ENCODE results near the gene OR9Q1. TPM values are rescaled to one million over a fixed set of nuclear protein-coding genes. Genes with fewer than 3 reads are reported as not detected.

The OR9Q1 gene
- total RNA-seq, 4 donors from 2014 or later, result not detected

- Histone ChIP-seq H3K4me1 (no peaks in the 10 kb centered on the region), H3K27ac (no peak overlapping the region), H3K4me3 (no peak overlapping the region), H3K27me3 (no peaks in the 10 kb centered on the region), H3K9me3 (no peaks in the 10 kb centered on the region), H3K36me3 (no peaks in the 10 kb centered on the region)
- DNase-seq, result no peak
- 58% methylated on average over 5 of the region's 5 CpGs; no CpG with 5 or more reads in 1 of the 2 donors for WGBS, 2 donors (ENCODE audit: low coverage in 1 of 2)
- intact Hi-C loops (cut with DNase I; ENCODE audit: low total_unique reads) (no loop called here), in situ Hi-C loops (cut with MboI; ENCODE audit: low pct_ligation_motif_present in 1 of 4, low pct_unique_long_range_greater_than_20kb in 1 of 4, low sequenced_read_pairs in 3 of 4) (no loop called here)
- TF ChIP-seq EP300 (IDR thresholded peaks at IDR 0.05; ENCODE audit: low read depth), result no peak
- TF ChIP-seq, protein P1, sequence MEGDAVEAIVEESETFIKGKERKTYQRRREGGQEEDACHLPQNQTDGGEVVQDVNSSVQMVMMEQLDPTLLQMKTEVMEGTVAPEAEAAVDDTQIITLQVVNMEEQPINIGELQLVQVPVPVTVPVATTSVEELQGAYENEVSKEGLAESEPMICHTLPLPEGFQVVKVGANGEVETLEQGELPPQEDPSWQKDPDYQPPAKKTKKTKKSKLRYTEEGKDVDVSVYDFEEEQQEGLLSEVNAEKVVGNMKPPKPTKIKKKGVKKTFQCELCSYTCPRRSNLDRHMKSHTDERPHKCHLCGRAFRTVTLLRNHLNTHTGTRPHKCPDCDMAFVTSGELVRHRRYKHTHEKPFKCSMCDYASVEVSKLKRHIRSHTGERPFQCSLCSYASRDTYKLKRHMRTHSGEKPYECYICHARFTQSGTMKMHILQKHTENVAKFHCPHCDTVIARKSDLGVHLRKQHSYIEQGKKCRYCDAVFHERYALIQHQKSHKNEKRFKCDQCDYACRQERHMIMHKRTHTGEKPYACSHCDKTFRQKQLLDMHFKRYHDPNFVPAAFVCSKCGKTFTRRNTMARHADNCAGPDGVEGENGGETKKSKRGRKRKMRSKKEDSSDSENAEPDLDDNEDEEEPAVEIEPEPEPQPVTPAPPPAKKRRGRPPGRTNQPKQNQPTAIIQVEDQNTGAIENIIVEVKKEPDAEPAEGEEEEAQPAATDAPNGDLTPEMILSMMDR (IDR thresholded peaks at IDR 0.05), result no peak
Measured at GRCh38 chr11:58067685-58068084, 44.0 kb downstream of the OR9Q1 start.

DNA sequence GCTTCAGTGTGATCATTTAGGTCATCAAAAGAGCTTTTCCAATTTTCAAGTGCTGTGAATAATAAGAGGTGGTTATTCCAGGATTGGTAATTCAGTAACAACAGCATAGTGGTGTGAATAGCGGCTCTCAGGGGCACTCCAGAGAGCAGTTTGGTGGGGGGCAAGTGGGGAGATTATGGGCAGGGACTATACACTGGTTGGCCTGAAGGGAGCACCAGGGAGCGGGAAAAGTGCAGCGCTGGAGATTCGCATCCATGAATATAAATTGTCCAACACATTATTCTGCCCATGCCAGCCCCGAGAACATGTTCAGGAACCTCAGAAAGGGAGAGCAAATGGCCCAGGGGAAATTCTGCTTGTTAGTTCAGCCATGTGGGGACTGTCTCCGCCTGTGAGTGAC, 45.0 kb downstream of the OR9Q1 start:
- Histone ChIP-seq H3K36me3 (no peaks in the 10 kb centered on the region), H3K27ac (no peak overlapping the region), H3K9me3 (no peaks in the 10 kb centered on the region), H3K4me1 (no peaks in the 10 kb centered on the region), H3K4me3 (no peak overlapping the region), H3K27me3 (no peaks in the 10 kb centered on the region)
- in situ Hi-C loops (cut with MboI; ENCODE audit: low pct_ligation_motif_present in 1 of 4, low pct_unique_long_range_greater_than_20kb in 1 of 4, low sequenced_read_pairs in 3 of 4), result no loop called here
- WGBS, 2 donors (ENCODE audit: low coverage in 1 of 2), result 71 to 73% methylated on average over 4 to 6 of the region's 6 CpGs
- intact Hi-C loops (cut with DNase I; ENCODE audit: low total_unique reads), result no loop called here
- no peak for DNase-seq
- TF ChIP-seq POLR2A (IDR thresholded peaks at IDR 0.05) (no peak), EP300 (IDR thresholded peaks at IDR 0.05; ENCODE audit: low read depth) (no peak), POLR2AphosphoS5 (IDR thresholded peaks at IDR 0.05) (no peak)
- TF ChIP-seq, protein P1 (IDR thresholded peaks at IDR 0.05), result no peak

DNA sequence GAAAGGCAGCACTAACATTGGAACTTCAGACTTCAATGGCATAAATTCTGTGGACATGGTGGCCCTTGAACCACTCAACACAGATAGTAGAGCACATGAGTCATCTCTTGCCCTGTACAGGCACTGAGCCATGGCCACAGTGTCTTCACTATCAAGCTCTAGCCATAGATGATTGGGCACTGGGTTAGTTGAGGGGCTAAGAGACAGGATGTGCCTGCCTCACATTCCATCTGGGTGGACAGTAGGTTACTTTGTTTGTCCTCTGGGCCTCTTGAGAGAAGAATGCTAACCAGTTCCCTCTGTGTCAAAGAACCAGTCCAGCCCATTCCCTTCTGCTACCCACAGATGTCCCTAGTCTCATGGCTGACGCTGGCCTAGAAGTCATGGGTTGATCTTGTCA, 46.9 kb downstream of the OR9Q1 start:
- 85% methylated on average over 1 of the region's 1 CpG; no CpG with 5 or more reads in 1 of the 2 donors for WGBS, 2 donors (ENCODE audit: low coverage in 1 of 2)

GRCh38 chr11:58075781-58076180, 52.1 kb downstream of the OR9Q1 start:
- H3K27ac ChIP-seq, result no peak overlapping the region
- no peaks in the 10 kb centered on the region for H3K27me3 ChIP-seq
- in situ Hi-C loops (cut with MboI; ENCODE audit: low pct_ligation_motif_present in 1 of 4, low pct_unique_long_range_greater_than_20kb in 1 of 4, low sequenced_read_pairs in 3 of 4) (no loop called here), intact Hi-C loops (cut with DNase I; ENCODE audit: low total_unique reads) (no loop called here)
- no peaks in the 10 kb centered on the region for H3K36me3 ChIP-seq
- DNase-seq, result no peak
- TF ChIP-seq, protein P1 (IDR thresholded peaks at IDR 0.05), result no peak
- no peak for TF ChIP-seq EP300 (IDR thresholded peaks at IDR 0.05; ENCODE audit: low read depth)
- no peak for TF ChIP-seq POLR2A (IDR thresholded peaks at IDR 0.05)
- TF ChIP-seq POLR2AphosphoS5 (IDR thresholded peaks at IDR 0.05), result no peak
- 28% methylated on average over 2 of the region's 2 CpGs; no CpG with 5 or more reads in 1 of the 2 donors for WGBS, 2 donors (ENCODE audit: low coverage in 1 of 2)
- no peaks in the 10 kb centered on the region for H3K4me1 ChIP-seq
- H3K4me3 ChIP-seq, result no peak overlapping the region
- H3K9me3 ChIP-seq, result no peaks in the 10 kb centered on the region

More for the DNA sequence above, 46.9 kb downstream of the OR9Q1 start:
- Histone ChIP-seq H3K27ac (no peak overlapping the region), H3K4me1 (no peaks in the 10 kb centered on the region), H3K9me3 (no peaks in the 10 kb centered on the region), H3K27me3 (no peaks in the 10 kb centered on the region), H3K36me3 (no peaks in the 10 kb centered on the region), H3K4me3 (no peak overlapping the region)
- intact Hi-C loops (cut with DNase I; ENCODE audit: low total_unique reads), result no loop called here
- in situ Hi-C loops (cut with MboI; ENCODE audit: low pct_ligation_motif_present in 1 of 4, low pct_unique_long_range_greater_than_20kb in 1 of 4, low sequenced_read_pairs in 3 of 4), result no loop called here
- no peak for DNase-seq
- TF ChIP-seq EP300 (IDR thresholded peaks at IDR 0.05; ENCODE audit: low read depth) (no peak), POLR2A (IDR thresholded peaks at IDR 0.05) (no peak), POLR2AphosphoS5 (IDR thresholded peaks at IDR 0.05) (no peak)
- TF ChIP-seq, protein P1 (IDR thresholded peaks at IDR 0.05), result no peak

All from transverse colon (tissue), 4 donors.